Cardiac fibroblast (primary cell): ENCODE measurements around the gene ATP8A2.
A peak's percentile ranks its signal among the peaks of the same experiment; 100 is the strongest.

Experiments used
- DNase-seq, 2 donors: peaks; one replicate each; pipeline versions ENCODE4 v3.0.0 to v3.0.0-alpha.2; 2010; ENCODE audit warnings: low read depth in 2 of 2
- H3K4me3 ChIP-seq, 2 donors: replicated peaks in 1 of 2; 1 replicate in 1 of 2; 2 replicates in 1 of 2; pipeline ENCODE4 v1.5.1; 2011; ENCODE audit warnings: low read depth in 2 of 2, low read length in 2 of 2, mild to moderate bottlenecking in 2 of 2, moderate library complexity in 1 of 2
- TF ChIP-seq, protein P1 (sequence below): IDR thresholded peaks from one replicate; pipeline ENCODE4 v1.5.1; 2011; ENCODE audit warnings: low read depth, mild to moderate bottlenecking, low read length, inconsistent platforms

ATP8A2 gene

DNA sequence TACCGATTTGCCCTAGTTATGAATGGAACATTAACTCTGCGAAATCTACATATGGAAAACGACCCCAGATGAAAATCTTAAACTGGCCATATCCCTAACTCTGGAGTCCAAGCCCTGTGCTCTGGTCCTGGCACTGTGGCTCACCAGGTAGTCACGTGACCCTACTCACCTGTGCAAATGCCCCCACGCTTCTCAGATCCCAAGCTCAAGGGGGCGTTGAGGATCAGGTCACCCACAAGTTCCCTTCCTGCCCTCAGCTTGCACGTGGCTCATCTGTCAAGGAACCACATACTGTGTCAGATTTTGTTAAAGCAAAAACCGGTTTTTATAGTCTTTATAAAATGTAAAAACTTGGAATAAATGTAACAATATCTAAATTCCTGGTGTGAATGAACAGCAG lies 356.0 kb downstream of the ATP8A2 start:
- no peak for DNase-seq
- no peak overlapping the region for H3K4me3 ChIP-seq
- TF ChIP-seq, protein P1, sequence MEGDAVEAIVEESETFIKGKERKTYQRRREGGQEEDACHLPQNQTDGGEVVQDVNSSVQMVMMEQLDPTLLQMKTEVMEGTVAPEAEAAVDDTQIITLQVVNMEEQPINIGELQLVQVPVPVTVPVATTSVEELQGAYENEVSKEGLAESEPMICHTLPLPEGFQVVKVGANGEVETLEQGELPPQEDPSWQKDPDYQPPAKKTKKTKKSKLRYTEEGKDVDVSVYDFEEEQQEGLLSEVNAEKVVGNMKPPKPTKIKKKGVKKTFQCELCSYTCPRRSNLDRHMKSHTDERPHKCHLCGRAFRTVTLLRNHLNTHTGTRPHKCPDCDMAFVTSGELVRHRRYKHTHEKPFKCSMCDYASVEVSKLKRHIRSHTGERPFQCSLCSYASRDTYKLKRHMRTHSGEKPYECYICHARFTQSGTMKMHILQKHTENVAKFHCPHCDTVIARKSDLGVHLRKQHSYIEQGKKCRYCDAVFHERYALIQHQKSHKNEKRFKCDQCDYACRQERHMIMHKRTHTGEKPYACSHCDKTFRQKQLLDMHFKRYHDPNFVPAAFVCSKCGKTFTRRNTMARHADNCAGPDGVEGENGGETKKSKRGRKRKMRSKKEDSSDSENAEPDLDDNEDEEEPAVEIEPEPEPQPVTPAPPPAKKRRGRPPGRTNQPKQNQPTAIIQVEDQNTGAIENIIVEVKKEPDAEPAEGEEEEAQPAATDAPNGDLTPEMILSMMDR, result no peak

DNA sequence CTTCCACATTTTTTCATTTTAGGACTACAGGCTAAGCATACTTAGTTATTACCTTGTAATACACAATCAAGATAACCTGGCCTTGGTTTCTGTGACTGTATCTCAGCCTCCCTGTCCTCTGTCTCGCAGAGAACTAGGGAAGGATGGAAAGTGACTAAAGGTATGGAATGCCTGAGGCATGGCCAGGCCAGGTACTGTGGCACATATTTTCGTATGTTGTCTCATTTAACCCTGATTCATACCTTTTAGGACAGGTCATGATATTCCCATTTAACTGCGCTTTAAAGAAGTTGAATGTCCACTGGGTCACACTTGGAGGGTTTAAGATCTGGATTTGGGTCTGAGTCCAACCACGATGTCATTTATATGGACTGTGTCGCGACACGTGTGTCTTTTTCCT lies 357.4 kb downstream of the ATP8A2 start:
- TF ChIP-seq, protein P1, result no peak
- DNase-seq, result no peak
- H3K4me3 ChIP-seq, result no peak overlapping the region

DNA sequence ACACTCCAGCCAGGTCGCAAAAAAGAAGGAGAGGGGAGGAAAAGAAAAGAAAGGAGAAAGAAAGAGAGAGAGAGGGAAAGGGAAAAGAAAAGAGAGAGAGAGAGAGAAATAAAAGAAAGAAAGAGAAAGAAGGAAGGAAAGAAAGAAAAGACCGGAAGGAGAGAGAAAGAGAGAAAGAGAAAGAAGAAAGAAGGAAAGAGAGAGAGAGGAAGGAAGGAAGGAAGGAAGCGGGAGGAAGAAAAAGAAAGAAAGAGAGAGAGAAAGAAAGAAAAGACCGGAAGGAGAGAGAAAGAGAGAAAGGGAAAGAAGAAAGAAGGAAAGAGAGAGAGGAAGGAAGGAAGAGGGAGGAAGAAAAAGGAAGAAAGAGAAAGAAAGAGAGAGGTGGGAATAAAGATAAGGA lies 359.3 kb downstream of the ATP8A2 start:
- TF ChIP-seq, protein P1, result no peak
- H3K4me3 ChIP-seq, result no peak overlapping the region
- no peak for DNase-seq

DNA sequence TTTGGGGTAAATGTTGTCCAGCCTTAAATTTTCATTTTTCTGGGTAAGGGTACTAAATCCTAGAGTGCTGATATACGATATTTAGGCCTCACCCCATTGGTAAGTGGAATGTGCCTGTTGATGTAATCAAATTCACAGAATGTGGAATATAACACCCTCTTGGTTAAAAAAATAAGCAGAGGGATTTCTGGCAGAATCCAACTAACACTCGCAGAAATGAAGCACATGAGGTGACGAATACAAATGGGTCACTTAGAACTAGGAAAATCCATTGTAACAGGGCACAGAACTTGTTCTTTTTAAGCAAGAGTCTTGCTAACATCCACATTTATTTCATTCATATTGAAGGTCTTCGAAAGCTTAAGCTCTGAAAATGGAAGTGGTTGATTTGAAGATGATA lies 359.8 kb downstream of the ATP8A2 start:
- H3K4me3 ChIP-seq, result no peak overlapping the region
- TF ChIP-seq, protein P1, result no peak
- DNase-seq, result no peak

DNA sequence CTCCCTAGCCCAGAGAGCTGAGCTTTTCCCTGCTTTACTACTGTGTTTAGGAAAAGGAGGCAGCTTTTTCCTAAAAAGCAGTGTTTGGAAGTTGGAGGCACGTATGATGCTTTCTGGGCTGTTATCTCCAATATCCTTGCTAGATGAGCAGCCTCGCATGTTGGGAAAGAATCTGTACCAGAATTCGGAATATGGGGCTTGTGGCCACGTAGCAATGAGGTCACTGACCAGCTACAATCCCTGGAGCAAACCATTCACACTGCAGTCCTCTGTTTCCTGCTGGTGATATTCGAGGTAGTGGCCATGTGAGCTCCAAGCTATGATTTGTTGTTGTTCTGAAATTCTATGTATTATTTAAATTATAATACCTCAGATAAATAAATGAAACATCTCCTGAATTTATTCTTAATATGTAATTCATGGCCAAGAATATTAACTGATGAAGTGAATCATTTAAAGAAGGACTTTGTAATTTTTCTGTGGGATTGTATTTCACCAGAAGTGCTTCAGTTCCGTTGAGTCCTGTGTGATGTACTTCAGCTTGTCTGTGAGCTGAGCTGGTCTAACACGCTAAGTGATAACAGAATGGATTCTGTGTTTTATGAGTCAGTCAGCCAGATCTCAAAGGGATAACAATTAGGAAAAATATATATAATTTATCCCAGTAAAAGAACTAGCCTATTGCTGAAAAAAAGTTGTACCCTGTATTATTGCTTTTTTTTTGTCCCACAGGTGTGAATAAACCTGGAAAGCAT lies 360.5 kb downstream of the ATP8A2 start:
- TF ChIP-seq, protein P1, result no peak
- no peak overlapping the region for H3K4me3 ChIP-seq
- DNase-seq, result peak; percentile 35

DNA sequence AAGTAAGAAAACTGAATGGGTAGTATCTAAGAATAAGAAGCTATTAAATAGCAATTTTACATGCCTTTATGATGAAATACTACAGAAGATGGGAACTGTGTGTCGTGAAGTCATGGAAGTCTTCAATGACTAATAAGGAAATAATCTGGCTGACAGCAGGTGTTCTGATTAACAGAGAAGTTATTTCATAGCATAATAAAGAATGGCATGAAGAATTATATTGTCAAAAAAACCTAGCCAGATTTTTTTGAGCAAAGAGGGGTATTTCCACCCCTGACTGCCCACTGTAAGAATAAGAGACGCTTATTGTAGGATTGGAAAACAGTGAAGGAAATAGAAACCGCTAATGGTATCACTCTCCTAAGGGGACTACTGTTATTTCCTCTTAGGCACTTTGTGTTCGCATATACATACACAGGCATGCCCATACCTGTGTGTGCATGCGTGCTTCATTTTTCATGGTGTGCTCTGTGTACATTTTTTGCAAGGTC lies 361.3 kb downstream of the ATP8A2 start:
- no peak overlapping the region for H3K4me3 ChIP-seq
- TF ChIP-seq, protein P1, result no peak
- peak in 1 of 2 donors; percentile 41 for DNase-seq
